ENCODE results near the gene PTPN14.
"Not testable (repeated sequence)": the region's sequence is repeated elsewhere in the genome, so short reads cannot be mapped to it uniquely, and the experiment has no call there.

Gene PTPN14

DNA sequence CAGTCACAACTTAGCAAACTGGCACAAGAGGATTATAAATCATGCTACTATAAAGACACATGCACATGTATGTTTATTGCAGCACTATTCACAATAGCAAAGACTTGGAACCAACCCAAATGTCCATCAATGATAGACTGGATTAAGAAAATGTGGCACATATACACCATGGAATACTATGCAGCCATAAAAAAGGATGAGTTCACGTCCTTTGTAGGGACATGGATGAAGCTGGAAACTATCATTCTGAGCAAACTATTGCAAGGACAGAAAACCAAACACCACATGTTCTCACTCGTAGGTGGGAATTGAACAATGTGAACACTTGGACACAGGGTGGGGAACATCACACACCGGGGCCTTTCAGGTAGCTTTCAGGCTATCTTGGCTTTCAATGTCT lies 41.8 kb downstream of the PTPN14 start:
- not testable (repeated sequence) for DNase-seq (ENCODE audit: low read depth)

DNA sequence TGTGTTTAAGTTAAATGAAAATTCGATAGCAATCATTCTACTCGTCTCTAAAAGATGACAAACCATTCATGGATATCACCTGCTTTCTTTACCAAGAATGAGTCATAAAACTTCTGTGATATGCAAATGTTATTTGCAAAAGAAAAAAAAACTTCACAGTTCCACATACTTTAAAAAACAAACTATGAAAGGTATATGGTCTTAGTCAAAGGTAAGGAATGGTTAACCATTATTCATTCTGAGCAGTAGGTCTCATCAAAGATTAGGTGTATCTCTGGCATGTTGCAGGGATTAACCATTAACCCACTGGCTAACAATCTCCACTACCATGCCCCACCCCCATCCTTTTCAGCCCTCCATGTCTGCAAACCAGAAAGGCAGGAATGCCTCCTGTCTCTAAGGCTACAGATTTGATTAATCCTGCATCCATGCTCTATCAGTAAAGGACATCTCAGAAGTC lies 44.4 kb downstream of the PTPN14 start:
- no peak for DNase-seq (ENCODE audit: low read depth)

DNA sequence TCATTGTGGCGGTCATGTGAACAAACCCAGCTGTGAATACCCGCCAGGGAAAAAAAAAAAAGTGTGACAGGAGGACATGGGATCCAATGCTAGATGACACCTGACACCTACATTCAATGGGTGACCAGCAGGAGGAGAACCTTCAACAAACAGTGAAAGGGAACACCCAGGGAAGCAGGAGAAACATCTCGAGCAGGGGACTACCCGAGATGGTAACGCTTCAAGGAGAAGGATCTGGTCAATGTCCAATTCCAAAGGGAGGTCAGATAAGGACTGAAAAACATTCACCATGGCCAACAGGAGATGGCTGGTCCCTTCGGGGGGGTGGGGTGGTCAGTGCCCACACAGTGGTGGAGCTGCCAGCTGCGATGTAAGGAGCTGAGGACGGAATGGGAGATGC lies 46.3 kb downstream of the PTPN14 start:
- no peak for DNase-seq (ENCODE audit: low read depth)

DNA sequence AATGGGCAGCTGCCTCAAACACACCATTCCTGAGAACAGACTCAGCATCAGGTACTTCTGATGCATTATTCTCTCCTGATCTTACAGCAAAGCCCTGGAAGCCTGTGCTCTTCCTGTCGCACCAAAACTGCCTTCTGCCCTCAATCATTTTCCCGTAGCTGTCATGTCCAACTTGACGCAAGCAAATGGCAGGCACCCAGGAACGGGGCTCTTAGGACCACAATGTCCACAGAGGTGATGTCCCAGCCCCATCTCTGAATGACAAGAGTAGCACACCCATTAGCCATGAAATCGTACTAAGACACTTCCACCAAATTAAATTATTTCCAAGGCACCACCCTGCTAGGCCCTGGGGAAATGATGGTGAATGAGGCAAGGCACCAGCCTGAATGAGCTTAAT lies 47.1 kb downstream of the PTPN14 start:
- DNase-seq (ENCODE audit: low read depth) = no peak

DNA sequence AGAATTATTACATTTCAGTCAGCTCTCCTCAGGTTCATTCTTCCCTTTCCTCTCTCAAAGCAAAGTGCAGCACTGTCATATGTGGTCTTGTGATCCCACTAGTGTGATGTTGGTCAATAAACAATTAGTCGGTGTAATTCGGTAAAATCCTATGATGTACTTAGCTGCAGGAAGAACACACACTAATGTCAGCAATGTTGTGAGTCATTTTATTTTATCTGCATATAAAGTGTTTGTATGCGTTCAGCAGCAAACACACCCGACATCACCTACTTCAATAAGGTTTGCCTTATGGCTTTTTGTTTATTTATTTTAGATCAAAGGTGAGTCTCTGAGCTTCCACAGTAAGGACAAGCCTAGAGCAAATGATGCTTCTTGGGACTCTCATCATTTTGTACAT lies 47.8 kb downstream of the PTPN14 start:
- no peak for DNase-seq (ENCODE audit: low read depth)

DNA sequence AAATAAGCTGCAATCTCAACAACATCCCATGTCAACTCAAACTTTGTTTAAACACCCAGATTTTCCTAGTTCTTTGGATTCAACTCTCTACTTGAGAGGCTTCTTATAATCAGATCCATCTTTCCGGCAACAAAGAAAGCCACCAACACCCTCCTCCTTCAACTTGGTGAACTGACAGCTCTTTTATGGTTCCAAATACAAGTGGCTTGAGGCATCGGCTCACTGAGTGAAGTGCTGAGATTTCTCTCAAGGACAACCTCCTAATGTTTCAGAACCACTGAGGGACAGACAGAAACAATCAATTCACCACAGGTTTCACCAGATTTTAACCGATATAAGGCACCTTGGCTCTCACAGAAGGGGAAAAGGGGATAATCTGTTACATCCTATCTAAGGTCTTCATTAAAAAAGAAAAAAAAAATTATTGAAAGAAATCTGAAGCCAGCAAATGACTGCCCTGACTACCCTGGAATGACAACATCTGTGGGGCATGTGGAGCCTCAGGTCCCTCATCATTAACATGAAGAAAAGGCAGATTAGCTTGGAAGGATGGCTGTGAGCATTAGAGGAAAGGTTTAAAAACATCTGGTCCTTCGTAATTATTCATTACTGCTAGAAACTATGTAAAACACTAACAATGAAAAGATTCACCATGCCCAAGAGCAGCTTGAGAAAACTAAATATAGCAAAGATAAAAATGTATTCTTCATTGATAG lies 50.9 kb downstream of the PTPN14 start:
- DNase-seq (ENCODE audit: low read depth) = no peak

DNA sequence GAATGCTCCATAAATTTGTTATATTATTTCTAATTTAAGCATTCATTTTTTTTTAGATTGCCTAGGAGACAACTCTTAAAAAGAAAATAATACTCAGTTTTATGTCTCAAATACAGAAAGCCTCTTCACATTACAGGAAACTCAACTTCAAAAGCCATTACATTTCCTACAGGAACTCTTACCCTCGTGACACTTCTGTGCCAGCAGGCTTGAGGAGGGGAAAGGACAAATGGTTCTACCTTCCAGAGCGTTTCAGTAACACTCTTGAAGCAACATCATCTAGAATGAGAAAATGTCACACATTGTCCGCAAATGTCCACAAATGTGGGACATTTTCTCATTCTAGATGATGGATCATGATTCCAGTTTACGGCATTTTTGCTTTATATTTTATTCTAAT lies 51.7 kb downstream of the PTPN14 start:
- no peak for DNase-seq (ENCODE audit: low read depth)

DNA sequence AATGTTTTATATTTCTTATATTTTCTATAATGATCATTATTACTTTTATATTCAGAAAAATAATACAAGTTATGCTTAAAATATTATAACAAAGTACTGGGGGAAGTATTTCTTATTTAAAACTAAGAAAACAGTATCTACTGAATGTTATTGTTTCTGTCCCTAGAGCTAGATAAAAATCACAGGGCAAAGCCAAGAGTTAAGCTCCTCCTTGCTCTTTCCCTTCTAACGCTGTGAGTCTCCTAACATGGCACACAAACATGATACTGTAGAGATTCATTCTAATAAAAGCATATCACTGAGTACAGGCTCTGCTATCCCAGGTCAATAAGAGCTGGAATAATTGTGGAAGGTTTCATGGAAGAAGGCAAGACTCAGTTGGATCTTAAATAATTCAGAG lies 53.4 kb downstream of the PTPN14 start:
- no peak for DNase-seq (ENCODE audit: low read depth)

DNA sequence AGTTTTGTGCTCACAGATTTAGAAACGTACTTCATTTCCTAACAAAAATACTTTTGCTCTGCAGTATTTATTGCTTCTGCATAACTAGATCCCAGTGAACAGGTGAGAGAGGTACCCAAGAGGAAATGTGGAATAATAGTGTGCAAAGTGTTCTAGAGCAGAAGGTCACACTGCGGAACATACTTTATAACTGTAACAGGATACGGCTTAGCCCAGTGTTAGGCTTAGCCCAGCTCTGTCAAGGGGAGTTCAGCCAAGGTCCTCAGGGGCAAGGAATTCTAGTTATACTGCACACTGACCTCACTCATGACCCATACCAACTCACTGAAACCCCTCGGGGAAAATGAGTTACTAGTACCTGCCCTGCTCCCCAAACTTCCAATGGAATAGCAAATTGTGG lies 55.3 kb downstream of the PTPN14 start:
- no peak for DNase-seq (ENCODE audit: low read depth)

DNA sequence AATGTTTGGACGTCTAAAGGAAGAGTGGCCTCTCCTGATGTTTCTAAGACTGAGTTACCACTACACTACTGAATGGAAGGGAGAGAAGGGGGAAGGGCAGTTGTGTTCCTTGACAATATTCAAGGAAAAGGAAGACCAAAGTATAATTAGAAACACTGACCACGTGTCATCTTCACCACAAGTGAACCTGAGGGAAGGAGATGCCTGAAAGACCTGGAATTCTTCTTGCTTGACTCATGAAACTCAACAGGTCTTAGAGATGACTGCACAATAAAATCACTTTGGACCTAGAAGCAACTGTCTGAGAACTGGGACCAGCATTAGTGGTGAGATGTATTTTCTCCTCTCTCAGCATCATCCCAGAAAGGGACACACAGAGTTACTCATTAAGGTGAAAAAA lies 56.7 kb downstream of the PTPN14 start:
- no peak for DNase-seq (ENCODE audit: low read depth)

DNA sequence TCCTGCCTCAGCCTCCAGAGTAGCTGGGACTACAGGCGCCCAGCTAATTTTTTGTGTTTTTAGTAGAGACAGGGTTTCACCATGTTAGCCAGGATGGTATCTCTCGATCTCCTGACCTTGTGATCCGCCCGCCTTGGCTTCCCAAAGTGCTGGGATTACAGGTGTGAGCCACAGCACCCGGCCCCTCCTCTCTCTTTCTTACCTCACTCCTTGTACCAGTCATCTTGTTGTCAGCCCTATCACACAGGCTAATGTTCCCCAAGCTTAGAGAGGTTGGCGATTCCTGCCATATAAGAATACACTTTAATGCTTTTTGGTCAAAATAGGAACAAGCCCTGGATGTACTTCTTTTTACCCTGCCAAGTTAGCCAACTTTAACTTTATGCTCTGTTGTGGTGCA lies 57.2 kb downstream of the PTPN14 start:
- DNase-seq (ENCODE audit: low read depth) = not testable (repeated sequence)

DNA sequence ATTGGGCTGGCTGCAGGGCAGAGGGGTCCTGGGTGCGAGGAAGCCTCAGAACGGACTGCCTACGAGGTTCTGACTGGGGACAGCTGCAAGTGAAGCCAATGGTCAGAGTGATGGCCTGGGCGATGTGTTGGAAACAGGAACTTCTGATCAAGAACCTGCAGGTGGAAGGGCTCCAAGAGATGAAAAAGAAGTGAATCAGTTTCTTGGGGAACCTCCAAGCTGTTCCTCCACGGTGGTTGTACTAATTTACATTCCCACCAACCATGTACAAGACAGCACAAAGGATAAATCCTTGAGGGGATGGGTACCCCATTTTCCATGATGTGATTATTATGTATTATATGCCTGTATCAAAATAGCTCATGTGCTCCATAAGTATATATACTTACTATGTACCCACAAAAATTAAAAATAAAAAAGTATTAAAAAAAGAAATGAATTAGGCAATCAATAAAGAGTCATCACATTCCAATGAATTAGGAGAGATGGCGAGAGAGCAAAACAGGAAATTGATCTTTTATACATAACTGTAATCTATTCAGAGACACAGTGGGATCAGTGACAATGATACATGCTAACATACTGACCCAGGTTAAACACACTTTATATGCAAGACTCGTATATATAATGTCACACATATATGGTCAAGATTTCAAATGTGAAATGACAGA lies 58.1 kb downstream of the PTPN14 start:
- no peak for DNase-seq (ENCODE audit: low read depth)

DNA sequence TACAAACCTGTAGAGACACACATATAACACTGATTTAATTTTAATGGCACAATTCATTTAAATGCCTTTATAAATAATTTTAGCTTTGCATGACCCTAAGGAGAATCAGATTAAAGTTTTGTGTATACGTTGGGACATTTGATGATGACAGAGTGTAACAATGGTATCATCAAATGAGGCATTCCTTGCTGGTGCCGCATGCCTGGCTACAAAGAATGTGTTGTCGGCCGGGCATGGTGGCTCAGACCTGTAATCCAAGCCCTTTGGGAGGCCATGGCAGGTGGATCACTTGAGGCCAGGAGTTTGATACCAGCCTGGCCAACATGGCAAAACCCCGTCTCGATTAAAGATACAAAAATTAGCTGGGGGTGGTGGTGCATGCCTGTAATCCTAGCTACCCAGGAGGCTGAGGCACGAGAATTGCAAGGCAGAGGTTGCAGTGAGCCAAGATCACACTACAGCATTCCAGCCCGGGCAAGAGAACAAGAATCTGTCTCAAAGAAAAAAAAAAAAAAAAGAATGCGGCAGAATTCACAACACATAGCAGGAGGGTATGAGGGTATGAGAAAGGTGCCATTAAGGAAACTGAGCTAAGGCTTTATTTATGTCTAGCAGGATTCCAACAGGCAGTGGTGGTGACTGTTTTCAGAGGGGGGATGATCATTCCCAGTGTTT lies 58.9 kb downstream of the PTPN14 start:
- no peak for DNase-seq (ENCODE audit: low read depth)

DNA sequence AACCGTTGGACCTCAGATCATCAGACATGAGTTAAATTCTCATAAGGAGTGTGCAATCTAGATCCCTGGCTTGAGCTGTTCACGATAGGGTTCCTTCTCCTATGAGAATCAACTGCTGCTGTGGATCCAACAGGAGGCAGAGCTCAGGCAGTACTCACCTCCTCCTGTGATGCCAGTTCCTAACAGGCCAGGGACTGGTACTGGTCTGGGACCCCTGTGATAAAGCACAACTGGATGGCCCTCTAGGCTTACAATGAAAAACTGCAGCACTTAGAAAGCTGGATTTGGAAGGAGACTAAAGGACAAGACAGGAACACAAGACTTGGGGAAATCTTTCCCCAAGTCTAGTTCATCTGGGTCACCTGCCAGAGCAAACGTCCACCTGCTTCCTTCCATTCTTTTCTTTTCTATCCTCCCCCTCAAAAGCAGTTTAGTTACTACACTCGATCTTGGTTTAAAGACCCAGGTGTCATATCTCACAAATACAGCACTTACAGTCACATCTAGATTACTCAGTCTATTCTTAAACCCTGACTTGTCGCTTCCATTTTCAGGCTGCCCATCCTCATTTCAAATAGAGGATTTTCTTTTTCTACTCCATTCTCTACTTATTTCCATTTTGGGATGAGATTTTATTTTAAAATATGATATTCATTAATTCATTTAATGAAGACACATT lies 59.8 kb downstream of the PTPN14 start:
- DNase-seq (ENCODE audit: low read depth) = no peak

DNA sequence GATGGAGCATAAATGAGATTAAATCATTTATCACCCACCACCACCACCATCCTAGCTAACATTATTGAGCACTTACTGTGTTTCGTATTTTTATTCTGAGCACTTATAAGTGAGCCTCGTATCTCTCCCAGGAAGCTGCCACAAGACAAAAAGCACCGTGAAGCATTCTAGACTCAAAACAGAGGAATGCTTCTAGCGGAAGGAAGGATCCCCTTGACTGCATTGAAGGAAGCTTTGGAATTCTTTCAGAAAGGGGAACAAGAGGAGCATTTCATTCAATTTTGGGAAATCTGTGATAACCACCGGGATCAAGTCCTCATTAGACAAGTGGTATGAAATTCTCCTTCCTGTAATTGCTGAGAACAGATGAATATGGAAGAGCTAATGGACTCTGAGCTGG lies 66.3 kb downstream of the PTPN14 start:
- no peak for DNase-seq (ENCODE audit: low read depth)

DNA sequence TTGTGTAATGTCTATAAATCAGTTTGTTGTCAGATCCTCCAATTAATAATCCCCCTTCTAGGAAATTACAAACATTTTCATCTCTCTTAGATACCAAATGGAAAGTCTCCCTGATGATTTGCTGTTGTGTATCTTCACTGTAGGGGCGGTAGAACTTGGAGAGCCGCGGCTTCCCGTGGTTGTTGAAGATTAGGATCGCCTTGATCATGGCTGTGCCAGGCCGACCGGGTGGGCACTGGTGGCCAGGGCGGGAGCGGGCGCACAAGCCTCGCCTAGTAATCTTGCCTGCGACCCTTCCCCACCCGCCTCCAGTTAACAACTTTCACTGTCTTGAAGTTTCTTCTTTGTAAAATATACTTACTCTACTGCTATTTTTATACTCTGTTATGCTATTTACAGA lies 68.2 kb downstream of the PTPN14 start:
- DNase-seq (ENCODE audit: low read depth) = not testable (repeated sequence)

DNA sequence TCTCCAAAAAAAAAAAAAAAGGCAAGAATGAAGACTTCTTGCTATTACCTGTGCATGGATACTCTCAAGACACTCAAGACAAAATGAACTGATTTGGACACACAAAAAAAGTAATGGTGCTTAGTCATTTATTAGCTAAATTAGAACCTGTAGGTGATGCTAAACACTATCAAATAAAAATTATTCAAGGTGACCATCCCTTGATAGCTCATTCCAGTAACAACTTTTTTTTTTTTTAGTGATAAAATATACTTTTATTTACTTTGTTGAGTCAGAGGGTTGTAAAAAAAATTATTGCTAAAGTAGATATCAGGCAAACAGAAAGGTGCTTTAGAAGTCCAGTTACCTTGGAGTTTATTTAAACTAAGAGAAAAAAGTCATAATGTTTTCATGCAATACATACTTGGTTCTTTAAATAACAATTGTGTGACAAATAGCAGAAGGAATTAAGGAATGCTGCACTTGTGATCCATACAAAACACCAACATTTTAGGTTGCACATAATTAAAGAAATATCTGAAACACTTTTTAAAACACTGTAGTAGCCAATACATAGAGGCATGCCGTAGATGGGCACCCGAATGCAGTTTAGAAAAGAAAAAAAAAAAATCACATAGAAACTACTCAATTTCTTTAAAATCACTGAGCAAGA lies 69.3 kb downstream of the PTPN14 start:
- DNase-seq (ENCODE audit: low read depth) = not testable (repeated sequence)

DNA sequence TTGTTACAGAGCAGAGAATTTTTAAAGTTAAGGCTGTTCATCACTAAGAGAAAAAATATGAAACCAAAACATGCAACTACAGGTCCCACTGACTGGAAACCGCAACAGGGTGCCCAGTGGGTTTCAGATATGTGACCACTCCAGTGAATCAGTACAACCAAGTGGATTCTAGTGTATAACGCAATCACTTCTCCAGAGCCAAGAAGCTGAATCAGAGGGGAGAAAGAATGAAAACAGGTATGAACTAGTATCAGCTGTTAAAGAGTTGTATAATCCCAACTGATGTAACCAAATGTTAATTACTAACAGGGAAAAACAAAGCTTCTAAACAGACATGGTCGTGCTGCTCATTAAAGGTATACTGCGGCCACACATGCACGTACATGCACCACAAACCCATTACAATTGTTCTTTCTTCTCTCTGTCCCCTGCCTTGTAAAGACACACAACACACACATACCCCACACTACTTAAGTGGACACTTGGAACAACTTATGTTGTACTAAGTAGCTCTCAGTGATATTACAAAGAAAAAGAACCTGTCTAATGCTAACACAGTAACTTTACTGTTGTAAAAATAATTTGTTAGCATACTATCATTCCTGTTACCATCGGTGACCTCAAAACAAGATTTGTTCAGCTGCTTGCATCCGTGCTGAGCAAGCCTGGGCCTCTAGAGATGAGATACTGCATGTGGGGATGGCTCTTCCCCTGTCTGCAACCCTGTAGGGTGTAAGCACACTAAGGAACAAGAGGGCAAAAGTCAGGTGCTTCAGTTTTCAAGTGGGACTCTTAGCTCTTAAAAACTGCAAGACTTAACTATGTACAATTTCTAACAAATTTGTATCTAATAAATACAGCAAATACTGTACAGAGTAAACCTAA lies 74.2 kb downstream of the PTPN14 start:
- DNase-seq (ENCODE audit: low read depth) = no peak

DNA sequence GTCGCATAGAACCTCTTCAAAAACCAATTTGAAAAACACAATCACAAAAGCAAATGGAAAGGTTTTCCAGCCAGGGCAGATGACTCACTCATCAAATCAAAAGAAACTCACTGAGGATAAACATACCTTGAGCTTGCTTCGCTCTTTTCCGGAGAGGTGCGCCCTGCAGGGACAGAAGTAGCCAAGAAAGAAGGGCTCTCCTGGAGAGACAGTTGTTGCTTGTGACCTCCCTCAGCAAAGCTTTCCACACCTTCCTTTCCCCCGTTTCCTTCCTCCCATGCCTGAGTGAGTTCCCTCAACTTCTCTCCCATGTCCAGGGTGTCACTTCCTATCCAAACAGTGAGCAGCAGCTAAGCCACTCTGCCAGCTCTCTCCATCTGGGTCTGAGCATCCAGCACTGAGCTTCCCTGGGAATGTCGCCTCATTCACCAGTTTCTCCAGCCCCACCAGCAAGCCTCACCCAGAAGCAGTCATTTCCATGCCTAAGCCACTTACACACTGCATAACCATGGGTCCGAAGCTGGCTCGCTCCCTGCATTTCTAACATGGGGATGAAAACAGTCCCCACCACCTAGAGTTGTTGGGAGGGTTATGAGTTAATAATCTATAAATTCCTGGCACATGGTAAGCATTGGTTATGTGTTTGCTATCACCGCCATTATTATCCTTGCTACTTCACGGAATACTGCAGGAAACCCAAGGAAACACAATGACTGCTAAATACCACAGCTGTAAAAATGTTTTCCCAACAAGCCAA lies 75.0 kb downstream of the PTPN14 start:
- no peak for DNase-seq (ENCODE audit: low read depth)

DNA sequence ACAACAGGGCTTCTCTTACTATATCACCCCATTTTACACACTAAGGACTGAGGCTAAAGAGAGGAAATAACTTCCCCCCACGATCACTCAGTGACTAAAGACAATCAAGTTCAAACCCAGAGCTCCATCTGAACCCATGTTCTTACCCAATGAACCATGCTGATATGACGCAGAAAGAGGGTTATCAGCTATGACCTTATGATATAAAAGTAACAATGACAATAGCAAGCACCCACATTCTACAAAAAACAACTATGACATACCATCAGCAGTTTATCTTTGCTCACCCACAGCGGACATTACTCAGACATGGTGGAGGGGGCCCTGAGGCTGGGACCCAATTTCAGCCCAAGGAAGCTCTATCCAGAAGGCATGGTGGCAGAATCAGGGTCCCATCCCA lies 75.7 kb downstream of the PTPN14 start:
- DNase-seq (ENCODE audit: low read depth) = no peak
